Gastroesophageal sphincter (tissue), 3 donors: ENCODE results near the gene RIPK4.

Experiments
- EP300 ChIP-seq: sonication (generic); formaldehyde crosslinking; IDR thresholded peaks from one replicate; pipeline ENCODE4 v1.6.1; 2017; ENCODE audit warnings: antibody characterized with exemption, mild to moderate bottlenecking
- POLR2A ChIP-seq, 2 donors: fragments of 450-650 bp; IDR thresholded peaks; one replicate each; pipeline ENCODE4 v1.6.1; 2017; ENCODE audit warnings: antibody characterized with exemption in 2 of 2, mild to moderate bottlenecking in 2 of 2, moderate library complexity in 1 of 2
- POLR2AphosphoS5 ChIP-seq: sonication (generic); formaldehyde crosslinking; IDR thresholded peaks from one replicate; pipeline ENCODE4 v1.6.1; 2017; ENCODE audit warnings: antibody characterized with exemption
- TF ChIP-seq, protein P1 (sequence below), 4 experiments: fragments of 200-600 bp in 2 of 4; fragments of 450-650 bp in 2 of 4; sonication (generic) in 1 of 4; IDR thresholded peaks; one replicate each; pipeline ENCODE4 v1.5.1; 2017 to 2019; ENCODE audit warnings: antibody characterized with exemption in 4 of 4, mild to moderate bottlenecking in 2 of 4, moderate library complexity in 2 of 4

- TF ChIP-seq, protein P1, sequence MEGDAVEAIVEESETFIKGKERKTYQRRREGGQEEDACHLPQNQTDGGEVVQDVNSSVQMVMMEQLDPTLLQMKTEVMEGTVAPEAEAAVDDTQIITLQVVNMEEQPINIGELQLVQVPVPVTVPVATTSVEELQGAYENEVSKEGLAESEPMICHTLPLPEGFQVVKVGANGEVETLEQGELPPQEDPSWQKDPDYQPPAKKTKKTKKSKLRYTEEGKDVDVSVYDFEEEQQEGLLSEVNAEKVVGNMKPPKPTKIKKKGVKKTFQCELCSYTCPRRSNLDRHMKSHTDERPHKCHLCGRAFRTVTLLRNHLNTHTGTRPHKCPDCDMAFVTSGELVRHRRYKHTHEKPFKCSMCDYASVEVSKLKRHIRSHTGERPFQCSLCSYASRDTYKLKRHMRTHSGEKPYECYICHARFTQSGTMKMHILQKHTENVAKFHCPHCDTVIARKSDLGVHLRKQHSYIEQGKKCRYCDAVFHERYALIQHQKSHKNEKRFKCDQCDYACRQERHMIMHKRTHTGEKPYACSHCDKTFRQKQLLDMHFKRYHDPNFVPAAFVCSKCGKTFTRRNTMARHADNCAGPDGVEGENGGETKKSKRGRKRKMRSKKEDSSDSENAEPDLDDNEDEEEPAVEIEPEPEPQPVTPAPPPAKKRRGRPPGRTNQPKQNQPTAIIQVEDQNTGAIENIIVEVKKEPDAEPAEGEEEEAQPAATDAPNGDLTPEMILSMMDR (IDR thresholded peaks at IDR 0.05) = no peak
- TF ChIP-seq EP300 (no peak), POLR2A (IDR thresholded peaks at IDR 0.05) (no peak), POLR2AphosphoS5 (no peak)
Measured at GRCh38 chr21:41726970-41727783, 39.7 kb downstream of the RIPK4 start.
